KMS-11 (cell line): ENCODE measurements around the gene FAM222B.

Experiments used
- H2AFZ ChIP-seq: fragments of 200-600 bp; sonication (generic); 2 replicates; pipeline ENCODE4 v1.6.1; 2016; ENCODE audit warnings: antibody characterized with exemption, mixed run types, low read depth
- H3K27ac ChIP-seq: fragments of 200-600 bp; sonication (generic); 2 replicates; pipeline ENCODE4 v1.6.1; 2016; ENCODE audit warnings: mild to moderate bottlenecking, mixed run types
- H3K27me3 ChIP-seq: fragments of 200-600 bp; sonication (generic); 2 replicates; pipeline ENCODE4 v1.6.1; 2017; ENCODE audit warnings: mild to moderate bottlenecking, low read depth, mixed run types, moderate library complexity; ENCODE audit not compliant: insufficient read depth
- H3K36me3 ChIP-seq: fragments of 200-600 bp; sonication (generic); 2 replicates; pipeline ENCODE4 v1.6.1; 2017; ENCODE audit warnings: mild to moderate bottlenecking, mixed run types; ENCODE audit not compliant: insufficient read depth
- H3K4me1 ChIP-seq: fragments of 200-600 bp; sonication (generic); 2 replicates; pipeline ENCODE4 v1.6.1; 2016; ENCODE audit warnings: mild to moderate bottlenecking, low read depth, mixed run types; ENCODE audit not compliant: poor library complexity, severe bottlenecking
- H3K4me2 ChIP-seq: fragments of 200-600 bp; sonication (generic); 2 replicates; pipeline ENCODE4 v1.7.0; 2016; ENCODE audit warnings: mild to moderate bottlenecking, mixed run types
- H3K4me3 ChIP-seq: fragments of 200-600 bp; sonication (generic); IDR thresholded peaks from 2 replicates; pipeline ENCODE4 v1.6.1; 2017; ENCODE audit warnings: low read depth, low read length, mixed read lengths; ENCODE audit not compliant: insufficient read depth
- H3K79me2 ChIP-seq: fragments of 200-600 bp; sonication (generic); 2 replicates; pipeline ENCODE4 v1.6.1; 2016; ENCODE audit warnings: low read depth, mixed run types; ENCODE audit not compliant: insufficient read depth
- H3K9ac ChIP-seq: fragments of 200-600 bp; sonication (generic); 2 replicates; pipeline ENCODE4 v1.6.1; 2016; ENCODE audit warnings: mild to moderate bottlenecking, mixed run types
- H4K20me1 ChIP-seq: fragments of 200-600 bp; sonication (generic); 2 replicates; pipeline ENCODE4 v1.6.1; 2016; ENCODE audit warnings: mild to moderate bottlenecking, mixed run types; ENCODE audit not compliant: insufficient read depth
- TF ChIP-seq, protein P1 (sequence below): fragments of 200-600 bp; sonication (generic); conservative IDR thresholded peaks from 2 replicates; pipeline ENCODE4 v1.6.1; 2017; ENCODE audit warnings: low read depth, mild to moderate bottlenecking, antibody characterized with exemption, low read length, moderate library complexity, mixed read lengths

The FAM222B gene

DNA sequence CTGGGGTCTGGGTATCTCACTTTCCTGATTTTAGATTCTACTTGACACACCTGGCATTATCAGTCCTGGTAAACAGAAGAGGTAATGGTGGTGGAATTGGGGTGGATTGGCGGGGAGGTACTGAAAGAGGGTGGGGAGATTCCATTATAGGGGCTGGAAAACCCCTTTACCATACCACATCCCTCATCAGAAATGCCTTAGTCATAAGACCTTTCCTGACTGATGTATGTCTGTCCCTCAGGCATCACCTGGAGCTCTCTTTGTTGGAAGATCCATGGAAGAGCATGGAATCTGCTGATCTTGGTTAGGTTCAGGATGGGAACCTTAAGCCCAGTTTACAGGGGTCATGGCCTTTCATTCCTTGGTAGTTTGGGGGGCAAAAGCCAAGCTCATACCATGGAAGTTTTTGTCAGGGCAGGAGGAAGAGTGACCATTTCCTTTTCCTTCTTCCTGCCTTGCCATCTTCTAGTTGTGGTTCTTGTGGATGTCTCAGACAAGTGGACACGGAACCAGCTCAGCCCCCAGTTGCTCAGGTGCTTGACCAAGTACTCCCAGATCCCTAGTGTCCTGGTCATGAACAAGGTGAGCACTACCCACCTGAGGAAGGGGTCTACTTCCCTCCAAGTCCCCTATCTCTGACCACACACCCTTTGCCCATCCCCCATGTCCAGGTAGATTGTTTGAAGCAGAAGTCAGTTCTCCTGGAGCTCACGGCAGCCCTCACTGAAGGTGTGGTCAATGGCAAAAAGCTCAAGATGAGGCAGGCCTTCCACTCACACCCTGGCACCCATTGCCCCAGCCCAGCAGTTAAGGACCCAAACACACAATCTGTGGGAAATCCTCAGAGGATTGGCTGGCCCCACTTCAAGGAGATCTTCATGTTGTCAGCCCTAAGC lies 15.6 kb upstream of the FAM222B start:
- H2AFZ ChIP-seq = no peak overlapping the region
- no peaks in the 10 kb centered on the region for H3K27me3 ChIP-seq
- no peak overlapping the region for H3K4me2 ChIP-seq
- H3K36me3 ChIP-seq = no peaks in the 10 kb centered on the region; the same call in 1 of the 2 replicates
- H3K79me2 ChIP-seq = peaks cover 7% of the 10 kb centered on the region; the same call in 1 of the 2 replicates
- no peak overlapping the region for H3K4me3 ChIP-seq
- peaks cover 9% of the 10 kb centered on the region for H3K4me1 ChIP-seq
- TF ChIP-seq, protein P1, sequence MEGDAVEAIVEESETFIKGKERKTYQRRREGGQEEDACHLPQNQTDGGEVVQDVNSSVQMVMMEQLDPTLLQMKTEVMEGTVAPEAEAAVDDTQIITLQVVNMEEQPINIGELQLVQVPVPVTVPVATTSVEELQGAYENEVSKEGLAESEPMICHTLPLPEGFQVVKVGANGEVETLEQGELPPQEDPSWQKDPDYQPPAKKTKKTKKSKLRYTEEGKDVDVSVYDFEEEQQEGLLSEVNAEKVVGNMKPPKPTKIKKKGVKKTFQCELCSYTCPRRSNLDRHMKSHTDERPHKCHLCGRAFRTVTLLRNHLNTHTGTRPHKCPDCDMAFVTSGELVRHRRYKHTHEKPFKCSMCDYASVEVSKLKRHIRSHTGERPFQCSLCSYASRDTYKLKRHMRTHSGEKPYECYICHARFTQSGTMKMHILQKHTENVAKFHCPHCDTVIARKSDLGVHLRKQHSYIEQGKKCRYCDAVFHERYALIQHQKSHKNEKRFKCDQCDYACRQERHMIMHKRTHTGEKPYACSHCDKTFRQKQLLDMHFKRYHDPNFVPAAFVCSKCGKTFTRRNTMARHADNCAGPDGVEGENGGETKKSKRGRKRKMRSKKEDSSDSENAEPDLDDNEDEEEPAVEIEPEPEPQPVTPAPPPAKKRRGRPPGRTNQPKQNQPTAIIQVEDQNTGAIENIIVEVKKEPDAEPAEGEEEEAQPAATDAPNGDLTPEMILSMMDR = no peak
- H4K20me1 ChIP-seq = no peaks in the 10 kb centered on the region
- H3K9ac ChIP-seq = no peak overlapping the region
- no peak overlapping the region for H3K27ac ChIP-seq

DNA sequence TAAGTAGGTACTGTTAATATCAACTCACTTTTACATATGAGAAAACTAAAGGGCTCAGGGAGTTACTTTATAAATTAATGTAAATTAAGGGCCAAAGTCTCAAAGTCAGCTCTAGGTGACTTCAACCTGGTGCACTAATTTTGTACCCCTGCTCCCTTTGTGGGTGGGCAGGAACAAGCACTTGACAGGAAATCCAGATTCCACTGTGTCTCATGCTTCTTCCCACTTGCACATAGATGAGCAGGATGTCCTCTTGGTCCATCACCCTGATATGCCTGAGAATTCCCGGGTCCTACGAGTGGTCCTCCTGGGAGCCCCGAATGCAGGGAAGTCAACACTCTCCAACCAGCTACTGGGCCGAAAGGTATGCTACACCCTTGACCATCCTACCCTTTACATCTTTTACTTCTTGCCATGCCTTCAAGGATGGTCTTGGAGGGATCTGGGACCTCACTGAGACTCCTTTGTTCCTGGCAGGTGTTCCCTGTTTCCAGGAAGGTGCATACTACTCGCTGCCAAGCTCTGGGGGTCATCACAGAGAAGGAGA lies 13.5 kb upstream of the FAM222B start:
- TF ChIP-seq, protein P1 = no peak
- Histone ChIP-seq H3K36me3 (no peaks in the 10 kb centered on the region; the same call in 1 of the 2 replicates), H3K27me3 (no peaks in the 10 kb centered on the region), H2AFZ (no peak overlapping the region), H4K20me1 (no peaks in the 10 kb centered on the region), H3K27ac (no peak overlapping the region), H3K4me2 (peak overlapping the region; percentile 93), H3K9ac (no peak overlapping the region), H3K4me1 (peaks cover 9% of the 10 kb centered on the region), H3K4me3 (no peak overlapping the region), H3K79me2 (peaks cover 7% of the 10 kb centered on the region; the same call in 1 of the 2 replicates)

GRCh38 chr17:28855336-28855679 lies 12.7 kb upstream of the FAM222B start:
- Histone ChIP-seq H2AFZ (peak overlapping the region; percentile 89), H3K27me3 (no peaks in the 10 kb centered on the region), H3K4me2 (peak overlapping the region; percentile 93), H3K36me3 (no peaks in the 10 kb centered on the region; the same call in 1 of the 2 replicates), H3K9ac (peak overlapping the region; percentile 73), H3K4me1 (peaks cover 9% of the 10 kb centered on the region), H3K4me3 (peak overlapping the region; percentile 42), H3K79me2 (peaks cover 7% of the 10 kb centered on the region; the same call in 1 of the 2 replicates), H4K20me1 (no peaks in the 10 kb centered on the region), H3K27ac (peak overlapping the region; percentile 29)
- TF ChIP-seq, protein P1 = no peak; the same call in 1 of the 2 replicates

DNA sequence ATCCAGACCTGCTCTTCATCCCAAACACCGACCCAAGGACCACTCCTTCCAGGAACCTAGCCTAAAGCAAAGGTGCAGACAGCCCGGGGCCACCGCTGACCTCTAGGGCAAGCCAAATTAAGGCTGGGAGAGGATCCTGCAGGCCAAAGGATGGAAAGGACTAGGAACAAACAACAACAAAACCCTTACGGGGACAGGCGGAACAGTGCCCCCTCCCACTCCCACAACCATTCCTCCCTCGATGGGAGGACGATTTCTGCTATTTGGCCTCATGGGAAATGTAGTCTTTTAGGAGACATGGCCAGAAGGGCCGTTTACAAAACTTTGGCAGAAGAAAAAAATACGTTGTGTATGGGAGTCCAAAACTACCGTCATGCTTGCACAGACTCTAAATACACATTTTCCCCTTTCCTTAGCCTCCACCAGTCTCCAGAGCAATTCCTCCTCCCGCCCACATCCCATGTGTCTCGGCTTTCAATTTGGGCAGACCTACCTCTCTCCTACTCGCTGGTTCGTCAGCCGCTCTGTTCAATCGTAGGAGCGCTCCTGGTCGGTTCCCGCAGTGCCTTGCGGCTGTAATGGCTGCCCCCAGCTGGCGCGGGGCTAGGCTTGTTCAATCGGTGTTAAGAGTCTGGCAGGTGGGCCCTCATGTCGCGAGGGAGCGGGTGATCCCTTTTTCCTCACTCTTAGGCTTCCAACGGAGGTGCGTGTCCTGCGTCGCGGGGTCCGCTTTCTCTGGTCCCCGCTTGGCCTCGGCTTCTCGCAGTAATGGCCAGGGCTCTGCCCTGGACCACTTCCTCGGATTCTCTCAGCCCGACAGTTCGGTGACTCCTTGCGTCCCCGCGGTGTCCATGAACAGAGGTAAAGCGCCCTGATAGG lies 12.1 kb upstream of the FAM222B start, which contains the start of gene ERAL1:
Gene ERAL1 (plus strand): TSS at position 560 of the 879 bp plus-strand sequence. CDS start 19 bp downstream, at position 579.
- peak within 1 kb of the TSS; percentile 42 for H3K4me3 ChIP-seq
- H4K20me1 ChIP-seq = no peaks in the 10 kb centered on the region
- peak within 1 kb of the TSS; percentile 93 for H3K4me2 ChIP-seq
- peak within 1 kb of the TSS; percentile 89 for H2AFZ ChIP-seq
- H3K79me2 ChIP-seq = peaks cover 7% of the 10 kb centered on the region; the same call in 1 of the 2 replicates
- no peaks in the 10 kb centered on the region for H3K27me3 ChIP-seq
- H3K27ac ChIP-seq = peak within 1 kb of the TSS; percentile 29
- H3K36me3 ChIP-seq = no peaks in the 10 kb centered on the region; the same call in 1 of the 2 replicates
- TF ChIP-seq, protein P1 = no peak
- H3K4me1 ChIP-seq = peaks cover 9% of the 10 kb centered on the region
- H3K9ac ChIP-seq = peak within 1 kb of the TSS; percentile 73
